NCI-H226 (cell line): Measurements from ENCODE around the gene SEPTIN10.

ENCODE experiments used
- DNase-seq: peaks from one replicate; pipeline ENCODE4 v3.0.0-alpha.2; 2015

Gene SEPTIN10

DNA sequence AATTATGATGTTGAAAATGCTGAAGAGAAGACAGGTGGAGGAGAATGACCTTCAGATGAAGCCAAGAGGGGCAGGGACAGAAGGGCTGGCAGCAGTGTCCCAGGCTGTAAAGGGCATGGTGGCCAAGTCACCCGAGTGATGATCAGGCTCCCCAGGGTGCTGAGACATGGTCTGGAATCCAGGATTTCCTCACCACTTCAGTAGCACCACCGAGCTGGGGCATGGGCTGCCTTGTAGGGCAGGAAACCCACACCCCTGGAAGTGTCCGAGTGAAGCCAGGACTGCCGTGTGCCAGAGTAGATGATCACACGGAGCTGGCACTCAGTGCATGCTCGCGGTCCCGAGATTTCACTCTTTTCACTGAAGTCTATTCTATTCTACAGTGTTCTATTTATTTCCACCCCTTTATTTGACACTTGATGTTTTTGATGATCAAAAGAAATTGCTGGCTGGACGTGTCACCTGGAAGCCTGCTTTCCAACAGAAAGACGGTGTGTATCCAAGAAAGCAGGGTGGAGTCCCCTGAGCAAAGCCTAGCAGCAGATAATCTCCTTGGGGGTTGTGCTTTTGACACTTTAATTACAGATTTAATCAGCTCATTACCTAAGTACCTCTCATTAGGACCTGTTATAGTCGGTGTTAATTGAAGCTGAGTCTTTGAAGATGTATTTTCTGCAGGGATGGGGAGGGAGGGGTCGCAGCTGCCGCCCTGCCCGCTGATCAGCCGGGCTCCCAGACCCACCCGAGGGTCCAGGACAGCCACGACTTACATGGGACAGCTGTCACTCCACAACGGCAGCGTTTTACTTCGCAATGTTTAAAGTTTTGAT lies 92.3 kb downstream of the SEPTIN10 start:
- no peak for DNase-seq

GRCh38 chr2:109519513-109519912 lies 94.3 kb downstream of the SEPTIN10 start:
- no peak for DNase-seq

- DNase-seq = no peak
These were observed 96.5 kb downstream of the SEPTIN10 start for GRCh38 chr2:109517118-109517889.

DNA sequence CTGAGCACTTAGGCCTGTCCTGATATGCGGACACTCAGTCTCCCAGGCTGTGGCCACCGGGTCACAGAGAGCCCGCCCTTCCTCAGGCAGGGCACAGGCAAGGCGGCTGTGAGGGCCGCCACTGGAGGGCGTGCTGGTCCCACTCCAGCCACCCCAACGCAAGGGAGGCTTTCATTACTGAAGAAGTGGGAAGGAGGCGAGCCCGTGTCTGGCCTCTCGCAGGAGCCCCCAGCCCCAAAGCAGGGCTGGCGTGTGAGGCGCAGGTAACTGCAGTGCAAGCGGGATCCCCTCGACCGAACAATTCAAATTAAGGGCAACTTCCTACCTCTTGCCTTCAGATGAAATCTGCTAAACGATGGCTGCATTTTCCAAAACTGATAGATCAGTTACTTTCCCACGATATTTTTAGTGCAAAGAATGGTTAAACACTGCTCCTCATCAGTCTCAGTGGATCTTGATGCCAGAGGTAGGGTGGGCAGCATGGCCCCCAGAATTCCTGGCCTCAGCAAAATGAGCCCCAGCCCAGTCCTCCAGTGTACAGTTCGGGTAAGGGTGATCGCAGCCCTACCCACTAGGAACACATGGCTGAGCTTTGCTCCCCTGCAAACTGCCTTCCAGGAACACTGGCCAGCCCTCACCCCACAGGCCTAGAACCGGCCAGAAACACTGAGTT lies 97.2 kb downstream of the SEPTIN10 start:
- DNase-seq = no peak

DNA sequence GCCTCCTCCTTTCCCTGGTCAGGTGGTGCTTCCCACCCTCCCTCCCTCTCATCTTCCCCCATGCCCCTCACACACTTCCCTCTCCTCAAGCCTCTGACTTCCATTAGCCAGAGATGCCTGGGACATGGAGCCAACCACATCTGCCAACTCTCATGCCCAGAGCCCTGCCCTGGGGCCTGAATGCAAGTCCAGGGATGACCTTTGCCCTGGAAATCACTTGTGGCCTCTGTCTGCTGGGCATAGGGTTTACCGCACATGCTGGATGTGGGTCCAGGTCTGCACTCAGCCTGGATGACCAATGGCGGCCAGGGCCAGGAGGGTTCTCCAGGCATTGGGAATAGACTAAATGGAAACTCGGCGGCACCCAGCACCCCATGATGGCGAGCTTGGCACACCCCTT lies 98.9 kb downstream of the SEPTIN10 start:
- DNase-seq = no peak

DNA sequence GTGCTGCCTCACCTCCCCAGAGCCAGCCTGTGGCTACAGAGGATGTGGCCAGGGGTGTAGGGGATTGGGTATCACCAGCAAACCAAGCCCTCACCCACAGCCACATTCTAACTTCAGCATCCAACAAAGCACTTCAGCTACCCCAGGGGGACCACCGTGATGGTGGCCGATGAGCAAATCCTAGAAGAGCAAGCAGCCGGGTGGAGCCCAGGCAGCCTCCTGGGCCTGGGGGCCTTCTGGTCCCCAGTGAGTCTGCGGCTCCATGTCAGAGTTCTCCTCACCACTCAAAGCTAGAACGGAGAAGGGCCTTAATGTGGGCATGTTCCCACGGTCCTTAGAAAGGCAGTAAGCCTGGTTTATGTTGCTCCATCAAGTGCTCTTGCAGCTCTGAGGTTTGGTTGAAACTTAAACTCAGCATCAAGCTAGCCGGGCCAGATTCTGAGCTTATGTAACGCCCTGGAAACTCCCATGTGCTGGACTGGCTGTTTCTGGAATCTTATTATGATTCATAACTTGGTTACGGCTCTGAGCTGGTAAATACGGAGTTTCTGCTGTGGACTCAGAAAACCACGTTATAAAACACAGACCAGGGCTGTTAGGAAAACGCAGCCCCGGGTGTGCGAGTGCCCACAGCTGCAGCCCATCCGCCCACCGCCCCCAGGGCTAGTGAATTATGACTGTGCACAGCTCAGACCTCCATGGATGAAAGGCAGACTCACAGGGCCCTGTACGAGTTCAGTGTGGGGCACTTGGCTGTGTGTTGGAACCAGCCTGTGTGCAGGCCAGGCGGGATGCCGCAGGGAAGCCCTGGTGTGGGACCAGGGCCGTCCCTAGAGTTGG lies 99.8 kb downstream of the SEPTIN10 start:
- peak; percentile 81 for DNase-seq

DNA sequence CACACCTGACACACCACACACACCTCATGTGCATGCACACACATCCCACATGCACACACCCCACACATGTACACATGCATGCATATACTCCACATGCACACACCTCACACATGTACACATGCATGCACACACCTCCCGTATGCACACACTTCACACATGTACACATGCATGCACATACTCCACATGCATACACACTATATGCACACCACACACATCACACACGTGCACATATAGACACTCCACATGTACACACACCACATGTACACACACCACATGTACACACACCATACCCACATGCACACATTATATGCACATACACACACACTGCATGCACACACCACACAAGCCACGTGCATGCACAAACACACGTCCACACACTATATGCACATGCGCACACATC lies 100.5 kb downstream of the SEPTIN10 start:
- no peak for DNase-seq

- DNase-seq = no peak
These were observed 101.7 kb downstream of the SEPTIN10 start for GRCh38 chr2:109512076-109512475.

GRCh38 chr2:109511168-109511567 lies 102.6 kb downstream of the SEPTIN10 start:
- DNase-seq = no peak

DNA sequence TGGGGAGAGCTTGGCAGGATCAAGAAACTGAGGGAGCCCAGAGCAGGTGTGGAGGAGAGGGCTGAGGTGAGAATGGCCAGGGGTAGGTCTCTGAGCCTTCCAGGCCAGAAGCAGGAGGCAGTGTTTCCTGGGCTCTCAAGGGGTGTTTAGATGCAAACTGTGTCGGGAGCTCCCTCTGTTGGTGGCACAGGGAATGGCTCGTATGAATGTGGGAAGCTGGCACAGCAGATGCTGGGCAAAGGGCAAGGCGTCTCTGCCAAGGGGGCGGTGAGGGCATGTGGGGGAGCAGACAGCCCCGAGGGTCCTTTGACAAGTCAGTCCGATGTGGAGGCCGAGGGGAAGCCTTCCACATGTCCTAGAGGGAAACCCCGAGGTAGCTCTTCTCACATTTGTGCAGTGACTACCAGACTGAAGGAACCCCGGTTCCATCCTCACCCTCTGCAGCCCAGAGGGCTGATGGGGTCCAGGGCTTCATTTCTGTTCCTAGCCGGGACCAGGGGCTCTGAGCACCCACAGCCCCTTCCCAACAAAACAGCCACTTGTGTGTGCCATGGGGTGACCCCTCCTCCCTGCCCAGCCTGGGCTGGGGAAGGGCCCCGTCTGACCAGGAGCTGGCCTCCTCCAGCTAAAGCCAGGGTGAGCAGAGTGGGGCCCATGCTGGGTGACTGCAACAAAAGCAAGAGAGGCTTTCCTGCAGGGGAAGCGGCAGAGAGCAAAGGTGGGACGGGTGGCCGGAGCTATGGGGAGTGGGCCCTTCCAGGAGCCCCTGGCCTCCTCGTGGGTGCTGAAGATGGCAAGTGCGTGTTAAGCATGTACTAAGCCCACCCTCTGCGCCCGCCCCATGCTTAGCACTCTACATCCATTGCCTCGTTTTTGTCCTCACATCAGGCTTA lies 103.4 kb downstream of the SEPTIN10 start:
- peak; percentile 43 for DNase-seq

GRCh38 chr2:109508556-109508955 lies 105.2 kb downstream of the SEPTIN10 start:
- no peak for DNase-seq

GRCh38 chr2:109507828-109508227 lies 105.9 kb downstream of the SEPTIN10 start:
- no peak for DNase-seq

- no peak for DNase-seq
These were observed 106.5 kb downstream of the SEPTIN10 start for GRCh38 chr2:109507217-109507616.

DNA sequence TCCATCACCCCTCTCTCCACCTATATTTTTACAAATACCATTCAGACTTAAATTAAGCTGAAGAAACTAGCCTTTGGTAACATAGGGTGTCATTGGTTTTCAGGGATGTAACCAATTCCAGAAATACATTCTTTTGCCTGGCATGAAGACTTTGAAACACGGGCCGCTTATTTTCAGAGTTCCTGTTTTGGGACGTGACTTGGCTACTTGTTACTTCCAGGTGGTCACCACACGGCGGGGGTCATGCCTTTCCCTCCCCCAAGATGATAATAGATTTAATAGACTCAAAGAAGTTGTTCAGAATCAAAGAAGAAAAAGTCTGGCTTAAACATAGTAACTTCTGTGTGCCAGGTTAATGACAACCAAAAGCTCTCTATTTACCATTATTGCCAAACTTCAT lies 110.6 kb downstream of the SEPTIN10 start:
- no peak for DNase-seq

DNA sequence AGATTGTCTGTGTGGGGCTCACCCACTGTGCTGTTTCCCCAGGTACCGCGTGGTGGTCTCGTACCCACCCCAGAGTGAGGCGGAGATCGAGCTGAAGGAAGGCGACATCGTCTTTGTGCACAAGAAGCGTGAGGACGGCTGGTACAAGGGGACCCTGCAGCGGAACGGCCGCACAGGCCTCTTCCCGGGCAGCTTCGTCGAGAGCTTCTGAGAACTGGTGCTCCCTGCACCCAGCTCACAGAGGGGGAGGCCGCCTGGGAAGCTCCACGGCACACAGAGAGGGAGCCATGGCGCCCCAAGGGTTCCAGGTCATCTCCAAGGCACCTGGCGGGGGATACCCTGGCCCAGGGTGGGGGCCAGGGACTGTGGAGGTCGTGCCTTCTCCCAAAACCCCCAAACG lies 112.3 kb downstream of the SEPTIN10 start:
- no peak for DNase-seq

DNA sequence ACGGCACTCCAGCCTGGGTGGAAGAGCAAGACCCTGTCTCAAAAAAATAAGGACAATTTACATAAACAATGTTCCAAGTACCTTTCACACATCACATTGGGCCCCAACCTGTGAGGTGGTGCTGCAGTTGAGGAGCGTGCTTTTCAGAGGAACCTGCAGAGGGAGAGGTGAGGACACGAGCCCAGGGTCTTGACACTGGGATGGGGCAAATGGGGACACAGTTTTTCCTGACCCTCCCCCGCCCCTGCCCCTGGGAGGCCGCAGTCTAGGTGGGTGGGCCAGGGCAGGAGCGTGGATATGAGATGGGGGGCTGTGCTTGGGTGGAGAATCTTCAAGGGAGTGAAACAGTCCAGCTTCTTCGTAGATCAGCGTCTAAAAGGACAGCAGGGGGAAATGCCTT lies 112.9 kb downstream of the SEPTIN10 start:
- no peak for DNase-seq

GRCh38 chr2:109499566-109499965 lies 114.2 kb downstream of the SEPTIN10 start:
- no peak for DNase-seq

DNA sequence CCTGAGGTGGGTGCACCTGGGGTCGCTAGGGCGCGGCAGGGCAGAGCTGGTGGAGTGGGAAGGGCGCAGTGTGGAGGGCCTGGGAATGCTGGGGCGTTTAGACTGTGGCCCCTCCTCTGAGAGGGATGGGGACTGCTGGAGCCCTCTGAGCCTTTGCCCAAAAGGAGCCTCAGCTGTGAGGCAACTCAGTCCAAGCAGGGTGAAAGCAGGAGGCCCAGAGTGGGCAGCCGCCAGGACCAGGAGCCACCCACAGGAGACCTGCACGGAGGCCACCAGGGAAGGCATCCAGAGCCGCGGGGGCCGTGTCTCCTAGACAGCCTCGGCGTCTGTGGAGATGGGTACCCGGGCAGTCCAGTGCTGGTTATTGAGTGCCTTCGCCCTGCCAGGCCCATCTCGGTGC lies 114.9 kb downstream of the SEPTIN10 start:
- no peak for DNase-seq

- no peak for DNase-seq
These were observed 115.6 kb downstream of the SEPTIN10 start for GRCh38 chr2:109497911-109498870.

- DNase-seq = no peak
These were observed 116.3 kb downstream of the SEPTIN10 start for GRCh38 chr2:109497463-109497862.
